NB4 (cell line): Measurements from ENCODE around the gene SLC8A2.

ENCODE experiments used
- DNase-seq: peaks from one replicate; pipeline ENCODE4 v3.0.0; 2010; ENCODE audit warnings: low read depth
- H3K4me3 ChIP-seq: one replicate; pipeline ENCODE4 v1.5.1; 2011; ENCODE audit warnings: mild to moderate bottlenecking, low read depth, low read length, moderate library complexity
- CTCF ChIP-seq: IDR thresholded peaks from one replicate; pipeline ENCODE4 v1.5.1; 2012; ENCODE audit warnings: low read depth, low read length
- MAX ChIP-seq: IDR thresholded peaks from 2 replicates; pipeline ENCODE4 v1.6.1; 2011; ENCODE audit warnings: low read depth, low read length
- MYC ChIP-seq: IDR thresholded peaks from 2 replicates; pipeline ENCODE4 v1.6.1; 2011; ENCODE audit warnings: low read depth, low read length
- POLR2A ChIP-seq: IDR thresholded peaks from 2 replicates; pipeline ENCODE4 v1.6.1; 2011; ENCODE audit warnings: mild to moderate bottlenecking; ENCODE audit not compliant: insufficient read length; ENCODE audit errors: extremely low read depth

SLC8A2 gene

GRCh38 chr19:47494211-47494547, 22.5 kb upstream of the SLC8A2 start:
- no peak overlapping the region for H3K4me3 ChIP-seq
- TF ChIP-seq CTCF = no peak
- TF ChIP-seq MAX = no peak
- DNase-seq = no peak

- no peak for DNase-seq
- TF ChIP-seq CTCF = no peak
- TF ChIP-seq MYC = no peak
- no peak for TF ChIP-seq MAX
- TF ChIP-seq POLR2A = no peak
Measured at GRCh38 chr19:47493378-47494210, 21.9 kb upstream of the SLC8A2 start.

GRCh38 chr19:47492571-47493377, 21.1 kb upstream of the SLC8A2 start:
- no peak for DNase-seq
- H3K4me3 ChIP-seq = no peak overlapping the region
- TF ChIP-seq MAX (no peak), MYC (no peak), CTCF (no peak), POLR2A (no peak)

More at GRCh38 chr19:47493378-47494210, 21.9 kb upstream of the SLC8A2 start:
- no peak overlapping the region for H3K4me3 ChIP-seq

- TF ChIP-seq CTCF (no peak), MAX (no peak), POLR2A (no peak), MYC (no peak)
- no peak overlapping the region for H3K4me3 ChIP-seq
- no peak for DNase-seq
Measured at GRCh38 chr19:47492137-47492533, 20.4 kb upstream of the SLC8A2 start.

GRCh38 chr19:47491358-47492136, 19.9 kb upstream of the SLC8A2 start:
- H3K4me3 ChIP-seq = no peak overlapping the region
- TF ChIP-seq POLR2A (no peak), MYC (no peak)
- DNase-seq = no peak

- no peak for TF ChIP-seq CTCF
- TF ChIP-seq POLR2A = no peak
- no peak for TF ChIP-seq MYC
- TF ChIP-seq MAX = no peak
- no peak for DNase-seq
Measured at GRCh38 chr19:47490847-47491246, 19.2 kb upstream of the SLC8A2 start.

More at GRCh38 chr19:47490847-47491246, 19.2 kb upstream of the SLC8A2 start:
- H3K4me3 ChIP-seq = no peak overlapping the region
